ENCODE measurements around the gene GNA15.
A peak's percentile ranks its signal among the peaks of the same experiment; 100 is the strongest.

Gene GNA15

DNA sequence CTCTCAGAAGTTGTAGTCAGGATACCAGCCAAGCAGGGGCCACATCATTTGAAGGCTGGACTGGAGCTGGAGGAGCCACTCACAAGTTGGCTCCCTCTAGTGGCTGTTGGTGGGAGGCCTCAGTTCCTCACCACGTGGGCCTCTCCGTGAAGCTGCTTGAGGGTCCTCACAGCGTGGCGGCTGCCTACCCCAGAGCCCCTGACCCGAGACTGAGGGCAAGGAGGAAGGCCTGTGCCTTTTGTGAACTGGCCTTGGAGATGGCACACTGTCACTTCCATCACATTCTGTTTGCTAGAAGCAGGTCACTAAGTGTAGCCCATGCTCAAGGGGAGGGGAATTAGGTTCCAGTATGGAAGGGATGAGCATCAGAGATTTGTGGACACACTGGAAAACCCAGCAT is 27.1 kb upstream of the GNA15 start:
- TF ChIP-seq, protein P1, sequence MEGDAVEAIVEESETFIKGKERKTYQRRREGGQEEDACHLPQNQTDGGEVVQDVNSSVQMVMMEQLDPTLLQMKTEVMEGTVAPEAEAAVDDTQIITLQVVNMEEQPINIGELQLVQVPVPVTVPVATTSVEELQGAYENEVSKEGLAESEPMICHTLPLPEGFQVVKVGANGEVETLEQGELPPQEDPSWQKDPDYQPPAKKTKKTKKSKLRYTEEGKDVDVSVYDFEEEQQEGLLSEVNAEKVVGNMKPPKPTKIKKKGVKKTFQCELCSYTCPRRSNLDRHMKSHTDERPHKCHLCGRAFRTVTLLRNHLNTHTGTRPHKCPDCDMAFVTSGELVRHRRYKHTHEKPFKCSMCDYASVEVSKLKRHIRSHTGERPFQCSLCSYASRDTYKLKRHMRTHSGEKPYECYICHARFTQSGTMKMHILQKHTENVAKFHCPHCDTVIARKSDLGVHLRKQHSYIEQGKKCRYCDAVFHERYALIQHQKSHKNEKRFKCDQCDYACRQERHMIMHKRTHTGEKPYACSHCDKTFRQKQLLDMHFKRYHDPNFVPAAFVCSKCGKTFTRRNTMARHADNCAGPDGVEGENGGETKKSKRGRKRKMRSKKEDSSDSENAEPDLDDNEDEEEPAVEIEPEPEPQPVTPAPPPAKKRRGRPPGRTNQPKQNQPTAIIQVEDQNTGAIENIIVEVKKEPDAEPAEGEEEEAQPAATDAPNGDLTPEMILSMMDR (IDR thresholded peaks at IDR 0.05; ENCODE audit: insufficient read depth, low read depth, low read length, missing control alignments): peak; percentile 89
- H3K4me3 ChIP-seq (ENCODE audit: low read length): no peak overlapping the region
- DNase-seq (ENCODE audit: low read depth): peak; percentile 67

DNA sequence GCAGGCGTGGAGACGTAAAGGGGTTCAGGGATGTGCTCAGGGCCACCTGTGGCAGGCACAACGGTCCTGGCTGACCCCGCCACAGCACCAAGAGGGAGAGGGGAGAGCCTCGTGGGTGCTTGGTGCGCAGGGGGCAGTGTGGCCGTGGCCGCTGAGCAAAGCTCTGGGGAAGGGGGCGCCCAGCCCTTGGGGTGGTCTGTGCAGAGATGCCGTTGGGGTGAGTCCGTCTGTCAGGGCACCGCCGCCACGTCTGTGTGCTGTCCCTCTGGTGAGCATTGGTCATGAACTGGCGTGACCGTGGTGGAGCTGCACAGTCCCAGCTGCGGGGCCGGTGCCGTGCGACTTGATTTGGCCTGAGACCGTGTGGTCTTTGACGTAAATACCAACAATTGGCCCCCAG is 26.3 kb upstream of the GNA15 start:
- H3K4me3 ChIP-seq (ENCODE audit: low read length): no peak overlapping the region
- TF ChIP-seq, protein P1 (IDR thresholded peaks at IDR 0.05; ENCODE audit: insufficient read depth, low read depth, low read length, missing control alignments): no peak
- no peak for DNase-seq (ENCODE audit: low read depth)

DNA sequence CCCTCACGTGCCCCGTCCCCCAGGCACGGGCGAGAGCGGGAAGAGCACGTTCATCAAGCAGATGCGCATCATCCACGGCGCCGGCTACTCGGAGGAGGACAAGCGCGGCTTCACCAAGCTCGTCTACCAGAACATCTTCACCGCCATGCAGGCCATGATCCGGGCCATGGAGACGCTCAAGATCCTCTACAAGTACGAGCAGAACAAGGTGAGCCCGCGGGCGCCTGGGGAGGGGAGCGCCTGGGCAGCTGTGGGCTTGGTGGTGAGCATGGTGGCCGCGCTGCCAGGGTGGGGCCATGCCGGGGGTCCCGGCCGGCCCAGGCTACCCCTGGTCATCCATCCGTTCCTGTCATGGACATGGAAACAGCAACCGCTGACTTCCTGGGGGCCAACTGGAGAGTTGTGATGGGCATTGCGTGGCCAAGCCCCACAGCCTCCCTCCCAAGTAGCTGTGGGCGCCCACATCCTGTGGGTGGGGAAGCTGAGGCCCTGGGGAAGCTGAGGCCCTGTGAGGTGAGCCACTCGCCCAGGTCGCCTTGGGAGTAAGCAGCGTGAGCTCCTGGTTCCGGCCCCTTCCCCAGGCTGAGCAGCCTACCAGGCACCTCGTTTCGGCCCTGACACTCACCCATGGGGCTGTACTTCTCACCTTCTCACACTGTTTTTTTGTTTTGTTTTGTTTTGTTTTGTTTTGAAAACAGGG is 25.6 kb upstream of the GNA15 start:
- no peak overlapping the region for H3K4me3 ChIP-seq (ENCODE audit: low read length)
- TF ChIP-seq, protein P1 (IDR thresholded peaks at IDR 0.05; ENCODE audit: insufficient read depth, low read depth, low read length, missing control alignments): no peak
- no peak for DNase-seq (ENCODE audit: low read depth)

DNA sequence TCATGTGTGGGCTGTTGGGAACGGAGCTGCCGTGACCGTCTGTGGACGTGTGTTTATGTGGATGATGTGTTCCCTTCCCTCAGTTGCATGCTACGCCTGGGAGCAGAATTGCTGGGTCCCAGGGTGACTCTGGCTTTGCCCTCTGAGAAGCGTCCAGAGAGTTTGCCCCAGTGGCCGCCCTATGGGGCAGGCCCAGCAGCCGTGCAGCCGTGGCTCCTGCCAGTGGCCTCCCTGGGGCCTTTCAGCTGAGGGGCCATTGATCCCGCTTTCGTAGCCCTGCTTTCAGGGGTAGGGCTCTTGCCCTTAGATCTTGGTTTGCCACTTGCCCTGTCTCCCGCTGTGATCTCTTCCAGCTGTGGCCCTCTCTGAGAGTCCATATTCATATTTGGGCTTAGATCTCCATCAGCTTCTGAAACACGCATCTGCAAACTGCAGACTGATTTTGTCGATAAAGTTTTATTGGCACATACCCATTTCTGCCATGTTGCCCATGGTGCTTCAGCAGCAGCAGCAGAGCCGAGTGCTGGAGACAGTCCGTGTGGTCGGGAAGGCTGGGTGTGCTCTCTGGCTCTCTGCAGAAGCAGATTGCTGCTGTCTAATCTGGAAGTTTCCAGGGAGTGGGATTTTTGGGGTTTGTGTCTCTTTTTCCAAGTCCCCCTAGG is 24.1 kb upstream of the GNA15 start:
- no peak for DNase-seq (ENCODE audit: low read depth)
- H3K4me3 ChIP-seq (ENCODE audit: low read length): no peak overlapping the region
- TF ChIP-seq, protein P1 (IDR thresholded peaks at IDR 0.05; ENCODE audit: insufficient read depth, low read depth, low read length, missing control alignments): no peak

DNA sequence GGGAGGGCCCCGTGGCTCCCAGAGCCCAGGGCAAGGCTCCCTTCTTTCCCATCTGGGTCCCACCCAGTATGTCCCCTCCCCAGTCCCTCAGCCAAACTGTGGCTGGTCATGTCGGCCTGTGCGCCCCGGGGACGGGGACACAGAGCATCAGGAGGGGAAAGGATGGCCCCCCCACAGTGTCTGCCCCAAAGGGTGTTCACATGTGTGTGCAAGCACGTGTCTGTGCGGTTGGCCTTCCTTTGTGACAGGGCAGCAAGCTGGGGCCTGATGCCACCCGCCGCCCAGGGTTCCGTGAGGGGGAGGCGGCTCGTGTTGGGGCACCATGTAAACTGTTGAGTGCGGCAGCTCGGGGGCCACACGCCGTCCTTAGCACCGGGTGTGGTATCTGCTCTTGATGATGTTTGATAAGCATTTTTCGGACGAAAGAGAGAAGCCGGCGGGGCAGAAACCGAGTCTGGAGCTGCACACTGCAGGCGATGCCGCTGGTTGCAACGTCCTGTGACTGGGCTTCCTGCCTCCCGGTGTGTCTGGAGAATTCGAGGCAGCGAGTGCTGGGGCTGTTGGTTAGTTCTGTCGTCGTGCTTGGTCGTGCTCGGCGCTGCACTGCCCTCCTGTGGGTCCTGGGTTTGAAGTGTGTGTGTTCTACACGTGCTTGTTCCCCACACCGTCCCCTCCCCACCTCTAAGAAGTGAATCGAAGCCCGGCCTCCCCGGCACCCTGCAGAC is 23.3 kb upstream of the GNA15 start:
- no peak overlapping the region for H3K4me3 ChIP-seq (ENCODE audit: low read length)
- TF ChIP-seq, protein P1 (IDR thresholded peaks at IDR 0.05; ENCODE audit: insufficient read depth, low read depth, low read length, missing control alignments): no peak
- no peak for DNase-seq (ENCODE audit: low read depth)

DNA sequence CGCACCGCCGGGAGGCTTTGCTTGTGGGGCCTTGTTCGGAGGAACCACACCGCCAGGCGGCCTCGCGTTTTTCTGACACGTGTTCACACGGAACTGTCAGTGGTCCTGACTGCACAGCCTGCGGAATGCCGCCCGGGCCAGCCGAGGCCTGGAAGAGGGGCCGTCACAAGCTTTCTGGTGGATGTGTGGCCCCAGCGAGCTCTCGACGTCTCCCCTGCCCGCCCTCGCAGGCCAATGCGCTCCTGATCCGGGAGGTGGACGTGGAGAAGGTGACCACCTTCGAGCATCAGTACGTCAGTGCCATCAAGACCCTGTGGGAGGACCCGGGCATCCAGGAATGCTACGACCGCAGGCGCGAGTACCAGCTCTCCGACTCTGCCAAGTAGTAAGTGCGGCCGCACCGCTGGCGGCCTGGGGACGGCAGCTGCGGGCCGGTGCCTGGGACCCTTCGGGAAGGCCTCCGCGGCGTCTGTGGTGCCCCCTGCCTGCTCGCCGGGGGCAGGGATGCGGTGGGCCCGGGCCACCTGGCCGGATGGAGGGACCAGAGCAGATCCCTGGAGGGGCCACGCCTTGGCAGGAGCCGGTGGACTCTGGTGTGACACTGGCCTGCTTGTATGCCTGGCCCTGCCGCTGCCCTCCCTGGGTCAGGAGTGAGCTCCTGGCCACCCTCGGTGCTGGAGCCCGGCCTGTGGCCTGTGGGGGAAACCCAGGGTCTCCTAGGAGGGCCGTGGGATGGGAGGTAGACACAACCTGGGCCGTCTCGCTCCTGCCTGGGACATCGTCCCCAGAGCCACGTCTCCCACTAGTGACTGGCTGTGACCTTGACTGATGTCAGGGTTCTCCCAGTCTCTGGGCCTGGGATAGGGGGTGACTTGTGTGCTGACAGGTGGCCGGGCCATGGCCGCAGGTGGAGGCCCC is 22.5 kb upstream of the GNA15 start:
- no peak for DNase-seq (ENCODE audit: low read depth)
- TF ChIP-seq, protein P1 (IDR thresholded peaks at IDR 0.05; ENCODE audit: insufficient read depth, low read depth, low read length, missing control alignments): no peak
- H3K4me3 ChIP-seq (ENCODE audit: low read length): no peak overlapping the region

All from epithelial cell of esophagus (primary cell).